GM23338 (cell line): ENCODE results near the gene ADGRL3. TPM values are rescaled to one million over a fixed set of nuclear protein-coding genes. Genes with fewer than 3 reads are reported as not detected.

Experiments used
- CREB1 ChIP-seq: fragments of 250-450 bp; sonication (Bioruptor Pico); IDR thresholded peaks from 2 replicates; pipeline ENCODE4 v1.5.0; 2020; ENCODE audit warnings: low read depth, mild to moderate bottlenecking, moderate library complexity
- polyA plus RNA-seq: library from polyadenylated mRNA; unstranded; fragments of >200 nt; fragmentation: Nextera tagmentation; extraction: Ambion mirVana; gene quantifications from 2 replicates; pipeline ENCODE4 v1.2.1, GENCODE V29; 2016
- total RNA-seq: library from RNA; depleted of rRNA; stranded (reverse); fragments of >200 nt; shearing (Covaris generic); gene quantifications from 2 replicates; pipeline ENCODE4 v1.2.3, GENCODE V29; 2014
- TF ChIP-seq, protein P1 (sequence below): fragments of 250-450 bp; sonication (Bioruptor Pico); IDR thresholded peaks from 2 replicates; pipeline ENCODE4 v1.5.0; 2020; ENCODE audit warnings: mild to moderate bottlenecking, moderate library complexity
- TF ChIP-seq, protein P2 (sequence below): IDR thresholded peaks from one replicate; pipeline ENCODE4 v1.6.1; 2018; ENCODE audit warnings: antibody characterized with exemption; ENCODE audit not compliant: unreplicated experiment

ADGRL3 gene
- total and polyA plus RNA-seq, 2 experiments from 2014 or later = 9.7 to 16.5 TPM

DNA sequence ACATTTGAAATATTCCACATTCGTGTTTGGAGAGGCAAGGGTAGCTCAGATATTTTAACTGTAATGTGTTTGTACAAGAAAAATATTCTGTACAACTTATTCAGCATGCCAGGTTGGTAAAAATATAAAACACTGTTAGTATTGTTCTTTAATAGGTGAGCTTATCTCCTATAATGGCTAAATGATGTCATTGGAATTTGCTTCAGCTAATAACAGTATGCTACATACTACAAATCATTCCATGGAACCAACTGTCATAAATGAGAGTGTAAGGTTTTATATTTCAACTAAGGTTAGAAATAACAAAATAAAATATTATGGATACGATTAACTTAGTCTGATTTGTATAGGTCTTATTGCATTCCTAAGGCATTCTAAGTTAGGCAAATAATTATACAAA lies 206.6 kb downstream of the ADGRL3 start (continued):
- TF ChIP-seq, protein P1, sequence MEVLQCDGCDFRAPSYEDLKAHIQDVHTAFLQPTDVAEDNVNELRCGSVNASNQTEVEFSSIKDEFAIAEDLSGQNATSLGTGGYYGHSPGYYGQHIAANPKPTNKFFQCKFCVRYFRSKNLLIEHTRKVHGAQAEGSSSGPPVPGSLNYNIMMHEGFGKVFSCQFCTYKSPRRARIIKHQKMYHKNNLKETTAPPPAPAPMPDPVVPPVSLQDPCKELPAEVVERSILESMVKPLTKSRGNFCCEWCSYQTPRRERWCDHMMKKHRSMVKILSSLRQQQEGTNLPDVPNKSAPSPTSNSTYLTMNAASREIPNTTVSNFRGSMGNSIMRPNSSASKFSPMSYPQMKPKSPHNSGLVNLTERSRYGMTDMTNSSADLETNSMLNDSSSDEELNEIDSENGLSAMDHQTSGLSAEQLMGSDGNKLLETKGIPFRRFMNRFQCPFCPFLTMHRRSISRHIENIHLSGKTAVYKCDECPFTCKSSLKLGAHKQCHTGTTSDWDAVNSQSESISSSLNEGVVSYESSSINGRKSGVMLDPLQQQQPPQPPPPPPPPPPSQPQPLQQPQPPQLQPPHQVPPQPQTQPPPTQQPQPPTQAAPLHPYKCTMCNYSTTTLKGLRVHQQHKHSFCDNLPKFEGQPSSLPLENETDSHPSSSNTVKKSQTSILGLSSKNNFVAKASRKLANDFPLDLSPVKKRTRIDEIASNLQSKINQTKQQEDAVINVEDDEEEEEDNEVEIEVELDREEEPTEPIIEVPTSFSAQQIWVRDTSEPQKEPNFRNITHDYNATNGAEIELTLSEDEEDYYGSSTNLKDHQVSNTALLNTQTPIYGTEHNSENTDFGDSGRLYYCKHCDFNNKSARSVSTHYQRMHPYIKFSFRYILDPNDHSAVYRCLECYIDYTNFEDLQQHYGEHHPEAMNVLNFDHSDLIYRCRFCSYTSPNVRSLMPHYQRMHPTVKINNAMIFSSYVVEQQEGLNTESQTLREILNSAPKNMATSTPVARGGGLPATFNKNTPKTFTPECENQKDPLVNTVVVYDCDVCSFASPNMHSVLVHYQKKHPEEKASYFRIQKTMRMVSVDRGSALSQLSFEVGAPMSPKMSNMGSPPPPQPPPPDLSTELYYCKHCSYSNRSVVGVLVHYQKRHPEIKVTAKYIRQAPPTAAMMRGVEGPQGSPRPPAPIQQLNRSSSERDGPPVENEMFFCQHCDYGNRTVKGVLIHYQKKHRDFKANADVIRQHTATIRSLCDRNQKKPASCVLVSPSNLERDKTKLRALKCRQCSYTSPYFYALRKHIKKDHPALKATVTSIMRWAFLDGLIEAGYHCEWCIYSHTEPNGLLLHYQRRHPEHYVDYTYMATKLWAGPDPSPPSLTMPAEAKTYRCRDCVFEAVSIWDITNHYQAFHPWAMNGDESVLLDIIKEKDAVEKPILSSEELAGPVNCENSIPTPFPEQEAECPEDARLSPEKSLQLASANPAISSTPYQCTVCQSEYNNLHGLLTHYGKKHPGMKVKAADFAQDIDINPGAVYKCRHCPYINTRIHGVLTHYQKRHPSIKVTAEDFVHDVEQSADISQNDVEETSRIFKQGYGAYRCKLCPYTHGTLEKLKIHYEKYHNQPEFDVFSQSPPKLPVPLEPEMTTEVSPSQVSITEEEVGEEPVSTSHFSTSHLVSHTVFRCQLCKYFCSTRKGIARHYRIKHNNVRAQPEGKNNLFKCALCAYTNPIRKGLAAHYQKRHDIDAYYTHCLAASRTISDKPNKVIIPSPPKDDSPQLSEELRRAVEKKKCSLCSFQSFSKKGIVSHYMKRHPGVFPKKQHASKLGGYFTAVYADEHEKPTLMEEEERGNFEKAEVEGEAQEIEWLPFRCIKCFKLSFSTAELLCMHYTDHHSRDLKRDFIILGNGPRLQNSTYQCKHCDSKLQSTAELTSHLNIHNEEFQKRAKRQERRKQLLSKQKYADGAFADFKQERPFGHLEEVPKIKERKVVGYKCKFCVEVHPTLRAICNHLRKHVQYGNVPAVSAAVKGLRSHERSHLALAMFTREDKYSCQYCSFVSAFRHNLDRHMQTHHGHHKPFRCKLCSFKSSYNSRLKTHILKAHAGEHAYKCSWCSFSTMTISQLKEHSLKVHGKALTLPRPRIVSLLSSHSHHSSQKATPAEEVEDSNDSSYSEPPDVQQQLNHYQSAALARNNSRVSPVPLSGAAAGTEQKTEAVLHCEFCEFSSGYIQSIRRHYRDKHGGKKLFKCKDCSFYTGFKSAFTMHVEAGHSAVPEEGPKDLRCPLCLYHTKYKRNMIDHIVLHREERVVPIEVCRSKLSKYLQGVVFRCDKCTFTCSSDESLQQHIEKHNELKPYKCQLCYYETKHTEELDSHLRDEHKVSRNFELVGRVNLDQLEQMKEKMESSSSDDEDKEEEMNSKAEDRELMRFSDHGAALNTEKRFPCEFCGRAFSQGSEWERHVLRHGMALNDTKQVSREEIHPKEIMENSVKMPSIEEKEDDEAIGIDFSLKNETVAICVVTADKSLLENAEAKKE (CRISPR knock-in tag) = no peak
- TF ChIP-seq, protein P2, sequence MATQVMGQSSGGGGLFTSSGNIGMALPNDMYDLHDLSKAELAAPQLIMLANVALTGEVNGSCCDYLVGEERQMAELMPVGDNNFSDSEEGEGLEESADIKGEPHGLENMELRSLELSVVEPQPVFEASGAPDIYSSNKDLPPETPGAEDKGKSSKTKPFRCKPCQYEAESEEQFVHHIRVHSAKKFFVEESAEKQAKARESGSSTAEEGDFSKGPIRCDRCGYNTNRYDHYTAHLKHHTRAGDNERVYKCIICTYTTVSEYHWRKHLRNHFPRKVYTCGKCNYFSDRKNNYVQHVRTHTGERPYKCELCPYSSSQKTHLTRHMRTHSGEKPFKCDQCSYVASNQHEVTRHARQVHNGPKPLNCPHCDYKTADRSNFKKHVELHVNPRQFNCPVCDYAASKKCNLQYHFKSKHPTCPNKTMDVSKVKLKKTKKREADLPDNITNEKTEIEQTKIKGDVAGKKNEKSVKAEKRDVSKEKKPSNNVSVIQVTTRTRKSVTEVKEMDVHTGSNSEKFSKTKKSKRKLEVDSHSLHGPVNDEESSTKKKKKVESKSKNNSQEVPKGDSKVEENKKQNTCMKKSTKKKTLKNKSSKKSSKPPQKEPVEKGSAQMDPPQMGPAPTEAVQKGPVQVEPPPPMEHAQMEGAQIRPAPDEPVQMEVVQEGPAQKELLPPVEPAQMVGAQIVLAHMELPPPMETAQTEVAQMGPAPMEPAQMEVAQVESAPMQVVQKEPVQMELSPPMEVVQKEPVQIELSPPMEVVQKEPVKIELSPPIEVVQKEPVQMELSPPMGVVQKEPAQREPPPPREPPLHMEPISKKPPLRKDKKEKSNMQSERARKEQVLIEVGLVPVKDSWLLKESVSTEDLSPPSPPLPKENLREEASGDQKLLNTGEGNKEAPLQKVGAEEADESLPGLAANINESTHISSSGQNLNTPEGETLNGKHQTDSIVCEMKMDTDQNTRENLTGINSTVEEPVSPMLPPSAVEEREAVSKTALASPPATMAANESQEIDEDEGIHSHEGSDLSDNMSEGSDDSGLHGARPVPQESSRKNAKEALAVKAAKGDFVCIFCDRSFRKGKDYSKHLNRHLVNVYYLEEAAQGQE = no peak
- TF ChIP-seq CREB1 (CRISPR knock-in tag) = no peak
